ENCODE results near the gene PDE6B. TPM values are rescaled to one million over a fixed set of nuclear protein-coding genes. Genes with fewer than 3 reads are reported as not detected.
A peak's percentile ranks its signal among the peaks of the same experiment; 100 is the strongest.
"Not testable (repeated sequence)": the region's sequence is repeated elsewhere in the genome, so short reads cannot be mapped to it uniquely, and the experiment has no call there.

Gene PDE6B
- total RNA-seq, 1 experiment from 2014 or later: not detected

- DNase-seq (ENCODE audit: low spot score): no peak
Measured at GRCh38 chr4:683247-683897, 58.0 kb downstream of the PDE6B start.

DNA sequence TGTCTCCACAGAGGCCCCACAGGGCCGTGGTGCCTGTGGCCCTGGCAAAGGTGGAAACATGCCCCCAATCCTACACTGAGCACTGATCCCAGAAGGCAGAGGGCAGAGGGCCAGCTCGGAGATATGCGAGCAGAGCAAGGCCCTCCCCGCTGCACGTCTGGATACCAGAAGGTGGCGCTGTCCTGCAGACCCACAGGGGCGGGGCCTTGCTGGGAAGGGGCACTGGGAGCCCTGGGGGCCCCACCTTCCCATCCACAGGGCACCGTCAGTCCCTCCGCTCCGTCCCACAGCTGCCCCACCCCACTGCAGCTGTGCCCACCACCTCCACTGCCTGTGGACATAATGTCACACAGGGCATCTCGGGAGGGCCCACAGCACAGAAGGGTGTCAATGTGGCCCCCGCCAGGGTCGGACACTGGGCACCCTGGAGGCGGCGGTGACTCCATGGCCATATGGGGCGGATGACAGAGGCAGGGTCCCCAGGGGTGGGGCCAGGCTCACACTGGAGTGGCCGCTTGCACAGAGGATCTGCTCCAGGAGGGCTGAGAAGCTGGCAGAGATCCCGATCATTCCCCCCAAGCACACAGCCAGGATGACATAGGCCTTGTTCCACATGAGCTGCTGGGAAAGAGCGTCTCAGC is 58.7 kb downstream of the PDE6B start:
- DNase-seq (ENCODE audit: low spot score): peak; percentile 66

DNA sequence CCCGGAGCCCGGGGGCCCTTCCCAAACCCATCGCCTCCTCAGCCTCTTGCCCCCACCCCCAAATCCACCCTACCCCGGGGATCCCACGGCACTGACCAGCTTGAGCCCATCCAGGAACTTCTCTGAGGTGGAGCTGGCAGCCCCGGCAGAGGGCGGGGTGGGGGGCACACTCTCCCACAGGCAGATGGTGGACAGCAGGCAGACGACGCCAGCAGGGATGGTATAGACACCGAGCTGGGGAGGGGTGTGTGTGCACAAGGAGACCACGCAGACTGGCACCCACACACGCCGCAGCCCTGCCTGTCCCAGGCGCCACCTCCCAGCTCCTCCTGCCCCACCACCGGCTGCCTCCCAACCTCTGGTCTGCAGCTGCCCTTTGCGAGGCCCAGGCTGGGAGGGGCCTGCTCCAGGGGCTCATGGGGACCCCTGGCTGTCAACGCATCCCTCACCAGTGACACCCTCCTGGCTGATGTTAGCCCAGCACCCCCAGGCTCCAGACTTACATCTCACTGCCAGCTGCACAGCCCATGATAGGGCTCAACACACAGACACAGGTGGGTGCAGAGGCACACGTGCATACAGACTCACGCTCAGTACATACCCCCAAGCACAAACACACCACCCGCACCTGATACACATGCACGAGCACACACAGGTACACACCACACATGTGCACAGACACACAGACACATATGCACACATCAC is 59.4 kb downstream of the PDE6B start:
- no peak for DNase-seq (ENCODE audit: low spot score)

DNA sequence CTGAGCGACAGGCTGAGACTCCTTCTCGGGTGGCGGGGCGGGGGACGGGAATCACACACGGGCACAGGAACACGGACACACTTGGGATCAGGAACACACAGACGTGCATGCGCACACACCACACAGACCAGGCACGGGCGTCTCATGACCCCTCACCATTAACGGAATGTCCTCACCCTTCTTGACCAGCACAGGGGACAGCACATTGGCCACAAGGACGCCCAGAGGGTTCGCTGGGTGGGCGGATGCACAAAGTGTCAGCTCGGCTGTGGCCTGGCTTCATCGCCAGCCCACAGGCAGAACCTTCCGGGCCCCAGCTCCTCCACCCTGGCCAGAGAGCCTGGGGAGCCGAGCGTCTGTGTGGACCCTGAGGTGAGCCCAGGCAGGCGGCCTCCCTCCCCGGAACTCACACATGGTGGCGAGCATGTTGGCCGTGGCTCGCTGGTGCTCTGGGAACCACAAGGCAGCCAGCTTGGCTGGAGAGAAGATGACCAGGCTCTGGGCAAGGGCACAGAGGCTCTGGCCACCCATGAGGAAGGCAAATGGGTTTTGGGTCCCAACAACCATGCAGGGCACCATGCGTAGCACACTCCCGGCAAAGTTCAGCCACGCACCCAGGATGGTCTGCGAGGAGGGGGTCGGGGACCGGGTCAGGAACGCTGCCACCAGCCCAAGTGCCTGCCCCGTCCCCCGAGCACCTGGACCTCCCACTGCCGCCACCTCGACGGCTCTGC is 60.5 kb downstream of the PDE6B start:
- no peak for DNase-seq (ENCODE audit: low spot score)

DNA sequence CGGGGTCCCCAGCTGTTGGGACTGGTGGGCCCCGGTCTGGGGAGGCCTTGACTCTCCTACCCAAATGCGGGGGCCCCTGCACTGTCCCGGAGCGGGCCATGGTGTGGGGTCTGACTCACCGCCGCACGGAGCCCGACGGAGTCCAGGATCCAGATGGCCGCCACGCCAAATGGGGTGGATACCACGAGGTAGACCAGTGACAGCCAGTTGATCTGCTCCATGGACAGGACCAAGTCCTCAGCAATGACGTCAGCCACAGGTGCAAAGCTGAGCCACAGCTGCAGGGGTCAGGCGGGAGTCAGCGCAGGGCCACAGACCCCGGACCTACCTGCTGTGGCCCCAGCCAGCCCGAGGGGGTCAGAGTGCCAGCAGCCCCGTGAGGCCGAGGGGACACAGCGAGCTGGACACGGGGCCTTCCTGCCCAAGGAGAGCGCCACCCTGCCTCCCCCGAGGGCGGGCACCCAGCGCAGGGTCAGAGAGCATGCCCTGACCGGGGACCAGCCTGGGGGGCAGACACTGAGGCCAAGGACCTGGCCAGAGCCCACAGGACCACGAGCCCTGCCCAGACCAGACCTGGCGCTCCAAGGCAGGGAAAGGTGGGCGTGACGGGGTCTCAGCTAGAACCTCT is 61.2 kb downstream of the PDE6B start:
- DNase-seq (ENCODE audit: low spot score): no peak

DNA sequence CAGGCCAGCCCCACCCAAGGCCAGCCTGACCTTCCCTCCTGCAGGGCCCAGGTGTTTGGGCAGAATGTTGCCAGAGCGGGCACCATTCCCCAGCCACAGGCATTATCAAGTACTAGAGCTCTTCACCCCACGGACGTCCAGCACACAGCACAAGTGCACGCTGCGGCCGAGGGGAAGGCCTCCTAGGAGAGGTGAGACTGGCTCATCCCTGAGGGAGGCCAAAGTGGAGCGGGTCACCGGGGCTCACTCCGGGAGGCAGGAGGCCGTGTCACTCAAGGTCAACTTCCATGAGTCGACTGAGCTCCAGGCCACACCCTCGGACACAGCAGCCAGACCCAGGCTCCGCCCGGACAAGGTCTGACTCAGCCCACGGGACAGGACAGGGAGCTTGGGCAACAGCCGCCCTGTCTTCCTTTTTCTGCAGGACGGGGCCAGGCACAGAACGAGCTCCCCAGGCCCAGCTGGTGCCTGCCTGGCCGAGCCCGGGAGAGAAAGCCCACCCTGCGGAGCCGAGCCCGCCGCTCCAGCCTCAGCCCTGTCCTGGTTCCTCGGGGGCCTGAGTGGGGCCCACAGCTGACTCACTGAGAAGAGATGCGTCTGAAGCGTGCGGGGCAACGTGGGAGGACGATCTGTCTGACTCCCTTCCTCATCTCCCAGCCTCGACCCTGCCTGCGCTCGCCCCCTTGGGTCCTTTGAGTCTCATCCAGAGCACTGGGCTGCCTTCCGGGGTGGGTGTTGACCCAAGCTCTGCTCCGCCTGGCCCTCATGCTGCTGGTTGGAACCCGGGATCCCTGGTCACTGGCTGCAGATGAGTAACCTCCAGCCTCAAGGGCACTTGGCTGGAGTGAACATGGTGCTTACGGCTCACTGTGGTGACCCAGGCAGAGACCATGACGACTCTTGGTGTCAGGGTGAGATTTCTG is 61.9 kb downstream of the PDE6B start:
- DNase-seq (ENCODE audit: low spot score): peak; percentile 84

DNA sequence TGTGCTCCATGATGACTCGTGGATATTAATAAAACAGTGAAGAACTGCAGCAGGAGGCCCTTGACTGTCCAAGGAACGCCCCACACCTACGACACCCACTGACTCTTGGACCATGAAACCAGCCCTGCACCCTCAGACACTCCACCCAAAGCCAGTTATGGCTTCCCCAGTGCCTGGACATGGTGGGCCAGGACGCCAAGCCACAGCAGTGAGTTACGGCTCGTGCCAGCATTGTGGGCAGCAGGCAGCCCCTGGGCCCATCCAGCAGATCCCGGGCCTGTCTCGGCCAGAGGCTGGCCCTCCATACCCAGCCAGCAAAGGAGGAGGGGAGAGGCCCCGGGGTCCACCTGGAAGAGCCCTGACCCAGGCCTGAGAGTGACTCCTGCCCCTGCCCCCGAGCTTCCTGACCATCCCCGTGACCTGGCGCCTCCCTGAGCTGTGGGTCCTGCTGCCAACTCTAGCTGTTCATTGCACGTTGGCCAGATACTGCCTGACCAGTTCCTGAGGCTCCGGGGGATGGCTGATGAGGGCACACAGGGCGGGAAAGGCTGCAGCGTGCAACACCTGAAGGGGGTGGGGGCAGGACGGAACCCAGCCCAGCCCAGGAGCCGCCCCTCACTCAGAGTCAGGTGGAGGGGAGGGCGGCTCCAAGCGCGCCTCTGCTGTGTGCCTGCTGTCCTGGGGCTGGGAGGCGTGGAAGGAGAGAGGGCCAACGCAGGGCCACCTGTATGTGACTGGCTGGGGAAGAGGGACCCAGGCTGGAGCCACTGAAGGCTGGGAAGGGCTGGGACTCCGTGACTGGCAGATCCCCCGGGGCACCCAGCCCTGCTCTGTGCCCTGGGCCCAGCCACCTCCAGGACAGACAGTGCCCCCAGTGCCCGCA is 62.8 kb downstream of the PDE6B start:
- DNase-seq (ENCODE audit: low spot score): no peak

DNA sequence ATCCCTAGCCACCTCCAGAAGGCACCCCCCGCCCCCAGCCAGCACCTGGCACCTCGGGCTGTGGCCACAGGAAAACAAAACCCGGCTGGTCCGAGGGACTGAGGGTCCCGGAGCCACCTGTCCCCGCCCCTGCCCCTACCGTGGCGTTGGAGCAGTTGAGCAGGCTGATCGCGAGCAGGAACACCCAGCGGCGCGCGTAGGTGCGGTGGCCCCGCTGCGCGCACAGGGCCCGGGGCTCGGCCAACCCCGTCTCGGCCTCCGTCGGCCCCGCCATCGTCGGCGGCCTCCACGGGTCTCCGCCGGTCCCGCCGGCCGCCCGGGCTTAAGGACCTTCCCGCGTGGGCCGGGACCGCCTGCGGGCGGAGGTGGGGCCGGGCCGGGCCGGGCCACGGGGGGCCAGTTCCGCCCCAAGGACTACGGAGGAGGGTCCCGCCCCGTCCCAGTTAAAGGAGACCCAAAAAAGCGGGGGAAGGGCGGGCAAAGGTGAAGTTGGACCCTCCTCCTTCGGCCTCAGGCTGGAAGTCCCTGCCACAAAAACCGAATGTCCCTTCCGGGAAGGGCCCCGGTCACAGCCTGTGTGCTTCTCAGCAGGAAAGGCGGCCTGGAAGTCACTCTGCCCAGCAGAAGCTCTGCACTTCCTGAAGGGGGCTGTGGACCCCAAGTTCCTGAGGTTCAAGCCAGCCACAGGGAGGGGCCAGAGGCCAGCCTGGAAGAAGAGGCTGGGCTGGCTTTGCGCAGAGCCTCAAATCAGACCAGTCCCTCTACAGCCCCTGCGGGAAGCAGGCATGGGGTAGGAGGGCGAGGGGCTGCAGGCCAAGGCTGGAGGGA is 63.7 kb downstream of the PDE6B start, which contains the start of gene SLC49A3:
SLC49A3 (minus strand) TSS at position 298 of the 828 bp plus-strand sequence; CDS start at position 274, 24 bp downstream.
- no peak for DNase-seq (ENCODE audit: low spot score)

DNA sequence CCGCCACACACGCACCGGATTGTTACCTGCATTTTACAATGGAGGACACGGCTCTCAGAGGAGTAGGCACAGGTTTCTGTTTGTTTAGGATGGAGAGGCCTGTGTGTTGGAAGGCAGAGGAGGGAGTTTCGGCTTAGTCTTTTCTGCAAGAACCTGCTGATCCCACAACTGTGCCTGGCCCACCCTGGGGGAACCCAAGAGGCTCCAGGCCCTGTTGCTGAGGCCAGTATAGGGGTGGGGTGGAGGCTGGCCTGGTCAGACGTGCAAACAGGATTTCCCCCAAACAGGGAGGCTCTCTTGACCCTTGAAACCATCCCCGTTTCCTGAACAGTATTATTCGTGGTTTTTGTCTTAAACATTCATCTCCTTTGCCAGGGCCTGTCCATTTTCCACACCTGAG is 64.3 kb downstream of the PDE6B start:
- no peak for DNase-seq (ENCODE audit: low spot score)

- no peak for DNase-seq (ENCODE audit: low spot score)
Measured at GRCh38 chr4:692771-693554, 67.6 kb downstream of the PDE6B start.

DNA sequence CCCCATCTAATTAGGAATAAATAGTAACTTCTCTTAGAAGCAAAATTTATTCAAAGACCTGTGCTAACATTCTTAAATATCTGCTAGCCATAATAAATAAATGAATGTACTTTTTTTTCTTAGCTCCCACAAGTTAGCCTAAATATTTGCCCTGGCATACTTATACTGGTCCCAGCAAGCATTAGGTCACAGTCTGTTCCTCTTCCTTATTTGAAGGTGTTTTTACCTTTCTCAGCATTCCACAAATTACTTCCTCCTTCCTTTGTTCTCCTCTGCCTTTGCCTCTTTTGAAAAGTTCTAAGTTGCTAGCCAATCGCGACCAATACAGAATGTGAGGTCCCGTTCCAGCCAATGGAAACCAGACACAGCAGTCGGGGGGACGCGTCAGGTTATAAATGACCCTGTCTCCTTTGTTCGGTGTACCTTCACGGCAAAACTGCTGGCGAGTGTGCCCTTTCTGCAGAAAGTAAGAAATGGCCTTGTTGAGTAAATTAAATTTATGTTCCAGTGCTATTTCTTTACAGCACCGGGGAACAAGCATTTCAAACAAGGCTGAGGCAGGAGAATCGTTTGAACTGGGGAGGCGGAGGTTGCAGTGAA is 69.1 kb downstream of the PDE6B start:
- DNase-seq (ENCODE audit: low spot score): not testable (repeated sequence)

- DNase-seq (ENCODE audit: low spot score): no peak
Measured at GRCh38 chr4:699816-700580, 74.6 kb downstream of the PDE6B start.

DNA sequence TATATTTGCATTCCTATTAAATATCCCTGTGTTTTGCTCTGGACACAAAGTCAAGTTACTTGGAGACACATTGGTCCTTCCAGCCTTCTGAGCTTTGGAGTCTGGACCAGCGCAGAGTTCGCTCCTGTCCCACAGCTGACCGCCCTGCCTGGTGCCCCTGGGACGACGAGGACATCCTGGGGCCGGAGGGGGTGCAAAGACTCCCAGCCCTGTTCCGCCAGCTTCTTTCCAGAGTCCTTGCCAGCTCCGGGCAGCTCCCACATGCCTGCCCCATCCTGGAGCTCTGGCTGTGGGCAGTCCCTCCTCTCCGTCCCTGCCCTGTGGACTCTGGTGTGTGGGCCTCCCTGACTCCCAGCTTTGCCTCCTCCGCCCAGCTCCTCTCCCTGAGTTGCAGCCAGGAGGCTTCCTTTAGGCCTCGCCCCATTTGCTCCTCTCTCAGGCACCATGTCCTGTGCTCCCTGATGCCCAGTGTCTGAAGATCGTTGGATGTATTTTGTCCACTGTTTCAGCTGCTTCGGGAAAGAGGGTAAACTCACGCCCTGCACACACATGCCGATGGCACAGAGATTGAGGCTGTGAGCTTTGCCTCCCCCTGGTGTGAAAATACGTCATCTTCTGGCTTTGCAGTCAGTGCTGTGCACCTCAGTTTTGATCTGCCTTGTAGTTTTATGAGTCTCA is 75.4 kb downstream of the PDE6B start:
- DNase-seq (ENCODE audit: low spot score): no peak

GRCh38 chr4:702618-703048 is 77.3 kb downstream of the PDE6B start:
- no peak for DNase-seq (ENCODE audit: low spot score)

- DNase-seq (ENCODE audit: low spot score): no peak
Measured at GRCh38 chr4:703336-704197, 78.2 kb downstream of the PDE6B start.

Measured in H4 (cell line).